ENCODE measurements around the gene MRPL48.

Gene MRPL48

GRCh38 chr11:73787643-73788558, at the start of gene MRPL48:
MRPL48 (plus strand) TSS chr11:73787874; CDS start chr11:73787972, 98 bp downstream.
- Histone ChIP-seq H3K27ac (peak within 1 kb of the TSS; percentile 94), H3K4me3 (ENCODE audit: low read depth, low read length) (peak within 1 kb of the TSS; percentile 76), H3K36me3 (replicated peaks) (peaks cover 2% of the 10 kb centered on the region), H3K27me3 (replicated peaks) (no peaks in the 10 kb centered on the region)
- DNase-seq: peak; percentile 85
- no peak for TF ChIP-seq CTCF (IDR thresholded peaks at IDR 0.05; ENCODE audit: low read depth, low read length, missing control alignments)
- in situ Hi-C loops (cut with HindIII; ENCODE audit: low pct_ligation_motif_present, low sequenced_read_pairs): no loop called here

DNA sequence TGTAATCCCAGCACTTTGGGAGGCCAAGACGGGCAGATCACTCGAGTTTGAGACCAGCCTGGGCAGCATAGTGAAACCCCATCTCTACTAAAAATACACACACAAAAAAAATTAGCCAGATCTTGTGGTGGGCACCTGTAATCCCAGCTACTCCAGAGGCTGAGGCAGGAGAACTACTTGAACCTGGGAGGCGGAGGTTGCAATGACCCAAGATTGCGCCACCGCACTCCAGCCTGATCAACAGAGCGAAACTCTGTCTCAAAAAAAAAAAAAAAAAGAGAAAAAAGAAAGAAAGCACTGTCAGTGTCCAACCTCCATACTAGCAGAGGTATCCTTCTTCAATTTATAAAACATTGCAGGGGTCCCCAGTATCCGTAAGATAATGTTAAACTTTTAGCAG, 44.6 kb upstream of the MRPL48 start:
- H3K27ac ChIP-seq: no peak overlapping the region
- in situ Hi-C loops (cut with HindIII; ENCODE audit: low pct_ligation_motif_present, low sequenced_read_pairs): no loop called here
- TF ChIP-seq CTCF (IDR thresholded peaks at IDR 0.05; ENCODE audit: low read depth, low read length, missing control alignments): no peak
- DNase-seq: no peak
- no peaks in the 10 kb centered on the region for H3K27me3 ChIP-seq (replicated peaks)
- no peak overlapping the region for H3K4me3 ChIP-seq (ENCODE audit: low read depth, low read length)
- H3K36me3 ChIP-seq (replicated peaks): peaks cover 2% of the 10 kb centered on the region

GRCh38 chr11:73746701-73747100, 41.0 kb upstream of the MRPL48 start:
- Histone ChIP-seq H3K27ac (no peak overlapping the region), H3K27me3 (replicated peaks) (no peaks in the 10 kb centered on the region), H3K4me3 (ENCODE audit: low read depth, low read length) (no peak overlapping the region), H3K36me3 (replicated peaks) (no peaks in the 10 kb centered on the region)
- TF ChIP-seq CTCF (IDR thresholded peaks at IDR 0.05; ENCODE audit: low read depth, low read length, missing control alignments): no peak
- DNase-seq: no peak
- in situ Hi-C loops (cut with HindIII; ENCODE audit: low pct_ligation_motif_present, low sequenced_read_pairs): no loop called here

DNA sequence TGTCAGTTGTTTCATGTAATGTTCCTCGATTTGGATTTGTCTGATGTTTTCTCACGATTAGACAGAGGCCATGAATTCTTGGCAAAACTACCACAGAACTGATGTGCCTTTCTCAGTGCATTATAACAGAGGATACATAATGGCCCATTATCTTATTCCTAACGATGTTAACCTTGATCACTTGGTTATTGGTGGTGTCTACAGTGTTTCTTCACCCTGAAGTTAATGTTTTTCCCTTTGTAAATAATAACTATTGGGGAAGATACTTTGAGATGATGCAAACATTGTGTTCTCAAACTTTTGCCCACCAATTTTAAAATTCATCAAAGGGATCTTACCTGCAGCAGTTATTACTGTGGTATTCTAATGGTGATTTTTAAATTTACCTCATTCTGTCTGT, 39.9 kb upstream of the MRPL48 start:
- no peak for DNase-seq
- Histone ChIP-seq H3K36me3 (replicated peaks) (no peaks in the 10 kb centered on the region), H3K27ac (no peak overlapping the region), H3K4me3 (ENCODE audit: low read depth, low read length) (no peak overlapping the region), H3K27me3 (replicated peaks) (no peaks in the 10 kb centered on the region)
- no peak for TF ChIP-seq CTCF (IDR thresholded peaks at IDR 0.05; ENCODE audit: low read depth, low read length, missing control alignments)
- in situ Hi-C loops (cut with HindIII; ENCODE audit: low pct_ligation_motif_present, low sequenced_read_pairs): no loop called here

DNA sequence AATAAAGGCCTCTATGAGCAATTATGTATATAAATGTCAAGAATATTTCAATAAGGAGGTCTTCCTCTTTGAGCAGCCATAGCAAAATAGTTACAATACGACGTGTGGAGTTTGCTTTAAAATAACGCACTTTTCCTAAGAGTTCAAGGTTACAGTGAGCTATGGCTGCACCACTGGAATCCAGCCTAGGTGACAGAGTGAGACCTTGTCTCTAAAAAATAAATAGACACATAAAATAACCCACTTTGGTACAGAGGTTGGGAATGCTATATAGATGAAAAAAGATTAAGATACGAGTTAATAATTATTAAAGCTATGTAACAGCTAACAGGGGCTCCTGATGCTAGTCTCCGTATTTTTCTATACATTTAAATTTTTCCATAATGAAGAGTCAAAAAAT, 39.4 kb upstream of the MRPL48 start:
- H3K36me3 ChIP-seq (replicated peaks): peaks cover 3% of the 10 kb centered on the region
- H3K4me3 ChIP-seq (ENCODE audit: low read depth, low read length): no peak overlapping the region
- no peaks in the 10 kb centered on the region for H3K27me3 ChIP-seq (replicated peaks)
- no peak overlapping the region for H3K27ac ChIP-seq
- in situ Hi-C loops (cut with HindIII; ENCODE audit: low pct_ligation_motif_present, low sequenced_read_pairs): no loop called here
- DNase-seq: no peak
- no peak for TF ChIP-seq CTCF (IDR thresholded peaks at IDR 0.05; ENCODE audit: low read depth, low read length, missing control alignments)

Measured in brain microvascular endothelial cell (primary cell).